K562 (cell line): ENCODE data around the gene HSD17B2. TPM values are rescaled to one million over a fixed set of nuclear protein-coding genes. Genes with fewer than 3 reads are reported as not detected.

Experiments
- ATAC-seq: fragments of 200-7000 bp; cut with Tn5 transposase; 3 replicates; pipeline ENCODE4 v1.9.1; 2020; ENCODE audit warnings: moderate library complexity
- BruUV-seq: library from RNA; stranded (reverse); fragments of 400-500 nt; replicated peaks from 2 replicates; lab custom pipeline; 2021; lab: Mats Ljungman, UMichigan
- CTCF ChIA-PET: fragments of 300-600 bp; formaldehyde crosslinking; extraction: SDS; loops from one replicate; lab custom pipeline; 2021; ENCODE audit warnings: low intra/inter-chr PET ratio; lab: Yijun Ruan, JAX
- POLR2A ChIA-PET: fragments of 300-600, 350-650 bp; sonication (Branson Sonifier 250); formaldehyde crosslinking; extraction: SDS; loops from one replicate; lab custom pipeline; 2021; ENCODE audit warnings: antibody characterized with exemption, inconsistent platforms; lab: Yijun Ruan, JAX
- DNase-seq, 4 experiments: peaks; one replicate each; pipeline versions ENCODE4 v3.0.0 to v3.0.0-alpha.2; 2011 to 2018; ENCODE audit warnings: low spot score in 3 of 4, mixed read lengths in 3 of 4; ENCODE audit errors: extremely low read depth in 1 of 4
- FAIRE-seq: peaks from 2 replicates; lab custom pipeline; 2011; peaks lifted over from hg19 to GRCh38; lab: Jason Lieb, UNC
- H2AFZ ChIP-seq: 2 replicates; pipeline ENCODE4 v1.6.0; 2011; ENCODE audit warnings: low read depth, low read length, control low read depth, inconsistent platforms
- H3K27ac ChIP-seq: fragments of 200-600 bp; 3 replicates; pipeline ENCODE4 v1.8.0; 2011; ENCODE audit warnings: low read depth, mild to moderate bottlenecking, control low read depth, inconsistent platforms, low read length, moderate library complexity, mixed read lengths; ENCODE audit errors: extremely low read depth
- H3K27me3 ChIP-seq, 2 experiments: fragments of 300-600 bp in 1 of 2; 2 replicates in 1 of 2; 3 replicates in 1 of 2; pipeline versions ENCODE4 v1.6.0 to v1.8.0; 2011; ENCODE audit warnings: inconsistent platforms in 2 of 2, low read length in 2 of 2, mild to moderate bottlenecking in 1 of 2, mixed read lengths in 1 of 2, moderate library complexity in 1 of 2; ENCODE audit not compliant: control insufficient read depth in 2 of 2, insufficient read depth in 2 of 2
- H3K36me3 ChIP-seq: fragments of 300-600 bp; 3 replicates; pipeline ENCODE4 v1.8.0; 2011; ENCODE audit warnings: mild to moderate bottlenecking, low read length, inconsistent platforms; ENCODE audit not compliant: control insufficient read depth, insufficient read depth
- H3K4me1 ChIP-seq, 2 experiments: fragments of 200-600 bp in 1 of 2; replicated peaks in 1 of 2; 2 replicates in 1 of 2; 3 replicates in 1 of 2; pipeline versions ENCODE4 v1.5.1 to v1.8.0; 2011; ENCODE audit warnings: inconsistent platforms in 2 of 2, low read length in 2 of 2, mild to moderate bottlenecking in 1 of 2, mixed read lengths in 1 of 2, moderate library complexity in 1 of 2; ENCODE audit not compliant: control insufficient read depth in 2 of 2, insufficient read depth in 2 of 2
- H3K4me2 ChIP-seq: 2 replicates; pipeline ENCODE4 v1.6.1; 2011; ENCODE audit warnings: low read length, control low read depth, inconsistent platforms, mixed read lengths; ENCODE audit not compliant: insufficient read depth
- H3K4me3 ChIP-seq: fragments of 200-600 bp; sonication (generic), shearing (Covaris generic); 2 replicates; pipeline ENCODE4 v1.5.1; 2016; ENCODE audit warnings: control low read depth, inconsistent platforms
- H3K79me2 ChIP-seq: fragments of 200-600 bp; 3 replicates; pipeline ENCODE4 v1.8.0; 2011; ENCODE audit warnings: low read length, inconsistent platforms; ENCODE audit not compliant: control insufficient read depth, insufficient read depth
- H3K9ac ChIP-seq, 2 experiments: 2 replicates each; pipeline versions ENCODE4 v1.6.0 to v1.6.1; 2011; ENCODE audit warnings: low read depth in 2 of 2, low read length in 2 of 2, control low read depth in 1 of 2, inconsistent platforms in 1 of 2, mild to moderate bottlenecking in 1 of 2, mixed read lengths in 1 of 2; ENCODE audit not compliant: insufficient read depth in 1 of 2
- H3K9me1 ChIP-seq: one replicate; pipeline ENCODE4 v1.6.0; 2011; ENCODE audit warnings: inconsistent platforms, mild to moderate bottlenecking, low read length, moderate library complexity; ENCODE audit not compliant: control insufficient read depth, insufficient read depth
- H3K9me3 ChIP-seq: replicated peaks from 2 replicates; pipeline ENCODE4 v1.5.1; 2011; ENCODE audit warnings: low read depth, low read length, inconsistent platforms; ENCODE audit not compliant: control insufficient read depth, insufficient read depth
- H4K20me1 ChIP-seq: replicated peaks from 2 replicates; pipeline ENCODE4 v1.6.1; 2011; ENCODE audit warnings: low read length, inconsistent platforms, mixed read lengths; ENCODE audit not compliant: control insufficient read depth, insufficient read depth
- E2F1 ChIP-seq: sonication (generic); formaldehyde crosslinking; IDR thresholded peaks from 2 replicates; pipeline ENCODE4 v1.8.1; 2023; ENCODE audit warnings: mild to moderate bottlenecking, missing genetic modification reagents, moderate library complexity
- E4F1 ChIP-seq: fragments of 250-450 bp; sonication (Bioruptor Pico); IDR thresholded peaks from 2 replicates; pipeline ENCODE4 v1.5.0; 2021; ENCODE audit warnings: mild to moderate bottlenecking, borderline replicate concordance
- FOSL1 ChIP-seq: fragments of 200-800 bp; sonication (Bioruptor generic); conservative IDR thresholded peaks from 2 replicates; pipeline ENCODE4 v1.6.1; 2016; ENCODE audit warnings: missing genetic modification characterization, missing compliant biosample characterization
- HDAC8 ChIP-seq: fragments of 450-650 bp; IDR thresholded peaks from 2 replicates; pipeline ENCODE4 v1.6.1; 2016; ENCODE audit warnings: mild to moderate bottlenecking, missing genetic modification characterization, moderate library complexity, missing compliant biosample characterization
- KLF1 ChIP-seq: fragments of 450-650 bp; IDR thresholded peaks from 2 replicates; pipeline ENCODE4 v1.6.1; 2016; ENCODE audit warnings: missing genetic modification characterization, missing compliant biosample characterization
- KLF13 ChIP-seq: fragments of 450-650 bp; IDR thresholded peaks from 2 replicates; pipeline ENCODE4 v1.6.1; 2016; ENCODE audit warnings: missing genetic modification characterization, low read depth, mild to moderate bottlenecking, missing compliant biosample characterization, moderate library complexity, borderline replicate concordance
- MLX ChIP-seq, 2 experiments: fragments of 450-650 bp in 1 of 2; sonication (generic) in 1 of 2; formaldehyde crosslinking; conservative IDR thresholded peaks; 2 replicates each; pipeline versions ENCODE4 v1.4.0 to v1.8.1; 2020 to 2022; ENCODE audit warnings: mild to moderate bottlenecking in 1 of 2, missing genetic modification reagents in 1 of 2
- POLR3G ChIP-seq: IDR thresholded peaks from 2 replicates; pipeline ENCODE4 v1.6.1; 2011; ENCODE audit not compliant: insufficient read length, insufficient replicate concordance; ENCODE audit errors: extremely low read depth
- RAD21 ChIP-seq, 2 experiments: fragments of 250-450 bp in 1 of 2; fragments of 450-650 bp in 1 of 2; sonication (Bioruptor Pico) in 1 of 2; formaldehyde crosslinking in 1 of 2; IDR thresholded peaks in 1 of 2; conservative IDR thresholded peaks in 1 of 2; 2 replicates each; pipeline versions ENCODE4 v1.4.0 to v1.8.0; 2020 to 2022; ENCODE audit warnings: mild to moderate bottlenecking in 2 of 2, moderate library complexity in 1 of 2
- RBBP5 ChIP-seq: fragments of 200-600 bp; sonication (generic); IDR thresholded peaks from 2 replicates; pipeline ENCODE4 v1.6.1; 2012; ENCODE audit warnings: borderline replicate concordance, mild to moderate bottlenecking, low read length, control low read depth, inconsistent platforms; ENCODE audit not compliant: insufficient read depth, poor library complexity, severe bottlenecking
- RFX5 ChIP-seq: IDR thresholded peaks from 2 replicates; pipeline ENCODE4 v1.6.1; 2011; ENCODE audit warnings: low read depth, mild to moderate bottlenecking, improper control_type of control experiment, low read length
- SETDB1 ChIP-seq: IDR thresholded peaks from one replicate; pipeline ENCODE4 v1.6.1; 2012; ENCODE audit warnings: low read length, control low read depth, inconsistent platforms
- SMARCA4 ChIP-seq: fragments of 450-650 bp; IDR thresholded peaks from 2 replicates; pipeline ENCODE4 v1.6.1; 2016
- SREBF2 ChIP-seq: sonication (generic); formaldehyde crosslinking; IDR thresholded peaks from 2 replicates; pipeline ENCODE4 v1.4.0; 2020; ENCODE audit warnings: mild to moderate bottlenecking, missing genetic modification reagents
- THRAP3 ChIP-seq: fragments of 450-650 bp; IDR thresholded peaks from 2 replicates; pipeline ENCODE4 v1.6.1; 2016; ENCODE audit warnings: mild to moderate bottlenecking, inconsistent platforms, borderline replicate concordance
- WGBS: fragments of 100-300 bp; shearing (Covaris generic); methylation state at CpG from one replicate; pipeline ENCODE4 v1.1.6; 2016; ENCODE audit warnings: low coverage, mixed read lengths; ENCODE audit not compliant: insufficient coverage; ENCODE audit errors: missing lambda C conversion rate; 5-methylcytosine and 5-hydroxymethylcytosine counted together
- in situ Hi-C: fragments of 300-500 bp; cut with MboI; formaldehyde crosslinking; loops from 4 replicates; pipeline ENCODE4 v1.15.0; 2018; ENCODE audit warnings: inconsistent platforms, mixed read lengths
- intact Hi-C: fragments of 100-400 bp; cut with micrococcal nuclease; formaldehyde crosslinking; loops from 2 replicates; pipeline ENCODE4 v1.14.2; 2022
- polyA plus RNA-seq, 8 experiments: library from polyadenylated mRNA; depleted of rRNA in 4 of 8; stranded (reverse) in 5 of 8; unstranded in 3 of 8; fragments of >200 nt; fragmentation: Nextera tagmentation in 2 of 8; fragmentation: Illumina TruSeq in 1 of 8; extraction: Ambion mirVana in 2 of 8; extraction: Trizol in 1 of 8; gene quantifications; 2 replicates each; pipeline versions ENCODE4 v1.2.1 to v1.2.3, GENCODE V29; 2011 to 2014; ENCODE audit warnings: inconsistent platforms in 1 of 8, missing spikeins in 1 of 8
- total RNA-seq, 7 experiments: library from RNA; depleted of rRNA in 6 of 7; stranded (reverse); fragments of >200 nt in 6 of 7; fragmentation: Illumina TruSeq in 2 of 7; extraction: Trizol in 2 of 7; gene quantifications; 2 replicates each; pipeline versions ENCODE4 v1.2.1 to v1.2.3, GENCODE V29; 2011 to 2021; ENCODE audit warnings: low replicate concordance in 1 of 7

The HSD17B2 gene
- total and polyA plus RNA-seq, 9 of the 15 experiments (the other 6 are each of a cell fraction or from before 2014, with no cell fraction given), result not detected

- ATAC-seq (no peak), DNase-seq (no peak), FAIRE-seq (no peak)
- H3K27me3 ChIP-seq, result no peaks in the 10 kb centered on the region
- intact Hi-C loops, result no loop called here
- H3K9me3 ChIP-seq, result no peaks in the 10 kb centered on the region
- POLR2A ChIA-PET, result interaction anchor here (0.6 kb wide), 1 partner anchor 30 kb away, joined by 5 read pairs; no protein-coding TSS in a partner anchor
- no peak overlapping the region for H3K27ac ChIP-seq
- no peak overlapping the region for H3K4me3 ChIP-seq
- H3K9me1 ChIP-seq, result no peaks in the 10 kb centered on the region
- H3K4me2 ChIP-seq, result no peak overlapping the region
- BruUV-seq, result no TSS peak
- H2AFZ ChIP-seq, result no peak overlapping the region
- H4K20me1 ChIP-seq, result no peaks in the 10 kb centered on the region
- H3K4me1 ChIP-seq, result no peaks in the 10 kb centered on the region
- H3K36me3 ChIP-seq, result no peaks in the 10 kb centered on the region
- H3K9ac ChIP-seq, result no peak overlapping the region
- TF ChIP-seq POLR3G, result no peak
- TF ChIP-seq KLF1 (tag), result no peak
- no peak for TF ChIP-seq RAD21 (CRISPR knock-in tag; conservative IDR thresholded peaks at IDR 0.05 in 1 of 2, IDR thresholded peaks at IDR 0.05 in 1 of 2)
- TF ChIP-seq RFX5, result no peak
- TF ChIP-seq THRAP3, result no peak
- no peak for TF ChIP-seq FOSL1 (tag)
- no peak for TF ChIP-seq SMARCA4
- TF ChIP-seq SREBF2 (CRISPR knock-in tag), result no peak
- no peak for TF ChIP-seq E4F1 (CRISPR knock-in tag)
- TF ChIP-seq HDAC8 (tag), result no peak
- no peak for TF ChIP-seq KLF13 (tag)
- TF ChIP-seq RBBP5, result no peak
- no peak for TF ChIP-seq E2F1
- TF ChIP-seq SETDB1, result no peak
- no peak for TF ChIP-seq MLX (CRISPR knock-in tag; conservative IDR thresholded peaks at IDR 0.05)
- TF ChIP-seq, all 486 proteins: peak for 0
- 2% methylated on average over 3 of the region's 3 CpGs for WGBS
- no peaks in the 10 kb centered on the region for H3K79me2 ChIP-seq
- in situ Hi-C loops, result no loop called here
- CTCF ChIA-PET, result no interaction called here
Observed at GRCh38 chr16:82079892-82080291, 44.8 kb downstream of the HSD17B2 start.
